ENCODE data around the gene SLC35F6.
"Not testable (repeated sequence)": the region's sequence is repeated elsewhere in the genome, so short reads cannot be mapped to it uniquely, and the experiment has no call there.

SLC35F6 gene

DNA sequence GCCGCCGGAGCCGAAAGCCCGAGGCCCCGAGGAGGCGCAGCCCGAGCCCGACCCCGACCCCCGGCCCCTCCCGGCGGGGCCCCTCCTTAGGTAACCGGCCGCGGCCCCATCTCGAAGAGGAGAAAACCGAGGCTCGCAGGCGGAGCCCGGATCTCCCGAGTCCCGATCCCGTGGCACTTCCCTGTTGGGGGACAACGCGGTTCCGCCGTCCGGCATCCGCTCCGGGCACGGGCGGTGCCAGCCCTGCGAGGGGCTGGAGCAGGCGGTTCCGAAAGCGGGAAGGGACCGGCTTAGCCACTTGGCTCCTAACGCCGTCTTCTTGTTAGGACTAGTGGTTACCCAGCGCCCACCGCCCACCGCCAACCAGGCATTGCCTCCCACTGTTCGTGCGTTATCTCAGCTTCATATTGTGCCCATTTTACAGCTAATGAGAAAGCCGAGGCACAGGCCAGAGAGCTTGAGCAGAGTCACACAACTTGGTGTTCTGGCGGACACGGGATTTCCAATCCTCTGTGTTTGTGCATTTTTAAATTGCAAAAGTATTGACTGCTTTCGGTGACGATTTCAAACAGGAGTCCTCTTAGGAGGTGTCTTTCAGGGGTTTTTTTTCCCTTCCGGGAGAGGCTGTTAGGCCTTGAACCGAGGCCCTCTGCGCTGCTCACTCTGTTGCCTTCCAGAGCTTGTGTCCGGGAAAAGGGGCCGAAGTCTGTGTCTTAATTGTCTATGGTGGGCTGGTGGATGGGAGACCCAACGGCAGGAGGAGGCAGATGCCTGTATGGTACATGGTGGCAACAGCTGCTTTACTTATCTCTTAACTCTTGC is 22.3 kb downstream of the SLC35F6 start:
- no peak for DNase-seq

DNA sequence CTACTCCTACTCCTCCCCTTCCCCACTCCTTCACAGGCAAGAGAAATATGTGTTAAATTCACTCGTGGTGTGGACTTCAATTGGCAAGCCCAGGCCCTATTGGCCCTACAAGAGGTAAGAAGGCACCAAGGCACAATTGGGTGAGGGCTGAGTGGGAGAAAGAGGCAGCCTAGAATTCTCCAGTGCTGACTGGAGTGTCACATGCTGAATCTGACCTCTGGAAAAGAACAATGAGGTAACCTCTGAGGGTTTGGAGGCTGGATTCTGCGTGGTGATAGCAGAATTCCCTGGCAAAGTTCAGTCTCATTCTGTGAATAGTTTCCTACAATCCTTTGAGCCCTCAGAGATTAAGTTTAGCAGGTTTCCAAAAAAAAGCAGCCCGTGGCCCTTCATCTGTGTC is 28.6 kb downstream of the SLC35F6 start:
- no peak for DNase-seq

DNA sequence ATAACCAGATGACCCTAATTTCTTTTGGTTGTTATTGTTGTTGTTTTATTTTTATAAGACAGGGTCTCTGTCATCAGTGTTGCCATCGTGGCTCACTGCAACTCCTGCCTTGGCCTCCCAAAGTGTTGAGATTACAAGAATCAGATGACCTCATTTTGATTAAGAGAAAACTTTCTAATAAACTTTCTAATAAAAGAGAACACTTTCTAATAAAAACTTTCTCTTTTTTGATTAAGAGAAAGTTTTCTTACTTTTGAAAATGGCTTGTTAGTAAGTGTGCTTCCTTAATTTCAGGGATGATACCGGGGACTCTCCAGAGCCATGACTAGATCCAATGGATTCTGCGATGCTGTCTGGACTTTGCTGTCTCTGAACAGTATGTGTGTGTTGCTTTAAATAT is 29.4 kb downstream of the SLC35F6 start:
- DNase-seq: no peak

GRCh38 chr2:26795135-26795534 is 31.1 kb downstream of the SLC35F6 start:
- DNase-seq: not testable (repeated sequence)

DNA sequence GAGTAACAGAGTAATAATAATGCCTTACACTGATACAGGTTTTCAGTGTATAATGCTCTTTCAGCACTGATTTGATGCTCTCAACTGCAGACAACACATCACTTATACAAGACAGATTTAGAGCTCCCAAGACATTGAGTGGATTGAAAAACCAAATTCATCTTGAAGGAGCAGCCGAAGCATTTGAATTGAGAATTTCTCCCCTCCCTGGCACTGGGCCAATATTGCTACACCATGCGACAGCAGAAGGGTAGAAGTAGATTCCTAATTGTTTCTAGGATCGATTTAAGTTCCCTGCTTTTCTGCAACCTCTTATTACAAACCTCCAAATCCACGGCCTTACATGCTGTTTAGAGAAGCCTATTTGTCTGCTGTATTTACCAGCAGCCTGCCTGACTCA is 37.2 kb downstream of the SLC35F6 start:
- no peak for DNase-seq

DNA sequence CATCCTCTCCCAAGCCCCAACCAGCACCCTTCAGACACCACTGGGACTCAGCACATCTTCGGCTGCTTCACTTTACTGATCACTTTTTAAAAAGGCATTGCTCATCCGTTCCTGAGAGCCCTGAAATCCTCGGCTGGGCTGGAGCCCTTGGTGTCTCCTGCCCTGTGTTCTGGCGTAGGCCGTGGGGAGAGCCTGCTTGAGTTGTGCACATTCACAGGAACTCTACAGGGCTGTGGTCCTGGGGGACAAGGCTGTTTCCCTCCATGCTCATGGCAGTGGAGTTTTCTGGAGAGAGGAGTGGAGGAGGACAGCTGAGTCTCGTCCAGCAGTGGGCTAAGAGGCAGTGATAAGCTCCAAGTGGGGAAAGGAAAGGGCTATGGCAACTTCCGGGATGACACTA is 37.7 kb downstream of the SLC35F6 start:
- no peak for DNase-seq

DNA sequence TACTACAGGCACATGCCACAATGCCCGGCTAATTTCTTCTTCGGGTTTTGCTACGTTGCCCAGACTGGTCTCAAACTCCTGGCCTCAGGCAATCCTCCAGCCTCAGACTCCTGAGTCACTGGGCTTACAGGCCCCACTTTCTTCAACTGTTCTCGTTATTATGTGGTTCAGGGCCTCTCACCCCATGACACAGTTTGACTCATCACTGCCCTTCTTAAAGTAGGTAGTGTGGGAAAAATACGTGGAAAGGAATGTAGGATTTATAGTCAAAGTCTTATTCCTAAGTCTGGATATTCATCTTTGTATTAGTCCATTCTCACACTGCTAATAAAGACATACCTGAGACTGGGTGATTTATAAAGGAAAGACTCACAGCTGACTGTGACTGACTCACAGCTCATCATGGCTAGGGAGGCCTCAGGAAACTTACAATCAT is 41.2 kb downstream of the SLC35F6 start:
- no peak for DNase-seq

DNA sequence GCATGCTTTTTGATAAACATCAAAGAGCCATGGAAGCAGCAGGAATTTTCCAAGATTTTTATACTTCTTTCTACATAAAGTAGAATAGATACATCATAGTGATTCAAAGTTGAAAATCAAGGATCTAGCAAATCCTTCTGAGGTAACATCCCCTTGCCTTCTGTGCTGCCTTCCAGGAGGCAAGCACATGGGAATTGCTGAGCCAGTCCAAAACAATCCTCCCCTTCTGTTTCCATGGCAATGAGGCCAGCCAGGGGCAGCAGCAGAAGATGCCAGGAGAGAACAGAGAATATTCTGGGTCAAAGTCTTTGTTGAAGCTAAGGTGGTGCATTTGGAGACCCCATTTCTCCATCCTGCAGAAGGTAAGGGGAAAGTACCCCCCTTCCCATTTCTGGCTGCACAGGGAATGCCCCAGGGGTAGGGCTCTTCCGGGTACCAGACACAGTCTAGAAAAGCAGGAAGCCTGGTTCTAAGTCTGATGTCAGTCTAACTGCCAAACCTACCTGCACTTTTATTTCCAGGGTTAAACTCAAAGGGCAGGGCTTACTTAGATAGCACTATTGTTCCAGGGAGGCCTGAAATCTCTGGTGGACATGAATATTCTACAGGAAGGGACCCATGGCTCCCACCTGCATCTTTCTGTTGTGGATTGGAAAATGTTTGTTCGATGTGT is 43.8 kb downstream of the SLC35F6 start:
- DNase-seq: no peak

- DNase-seq: no peak
These were observed 45.1 kb downstream of the SLC35F6 start for GRCh38 chr2:26809211-26809610.

DNA sequence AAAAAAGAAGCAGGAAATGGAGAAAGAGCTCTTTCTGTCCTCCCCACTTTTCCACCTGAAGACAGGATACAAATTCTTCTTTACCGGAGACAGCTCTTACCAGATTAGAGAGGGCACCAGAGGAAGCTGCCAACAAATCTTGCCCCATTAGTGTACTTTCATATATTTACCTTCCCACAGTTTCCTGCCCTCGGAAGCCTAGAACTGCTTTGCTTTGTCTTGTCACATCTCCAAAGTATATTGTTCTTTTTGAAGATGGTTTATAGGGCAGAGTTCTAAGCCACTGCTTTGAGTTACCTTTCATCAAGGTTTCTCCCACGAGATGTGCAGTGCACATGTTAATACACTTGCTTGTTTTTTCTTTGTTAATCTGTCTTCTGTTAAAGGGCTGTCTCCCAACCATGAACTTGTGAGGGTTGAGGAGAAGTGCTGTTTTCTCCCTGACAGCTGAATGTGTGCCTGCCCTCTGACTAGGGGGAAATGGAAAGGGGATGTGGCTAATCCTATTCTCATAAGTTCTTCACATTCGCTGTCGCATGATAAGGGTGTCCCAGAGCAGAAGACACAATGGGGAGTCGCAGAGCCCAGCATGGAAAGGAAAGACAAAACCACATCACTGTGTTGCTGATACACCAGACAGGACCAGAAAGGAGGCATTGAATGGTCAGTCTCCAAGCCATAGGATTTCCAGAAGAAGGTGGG is 45.9 kb downstream of the SLC35F6 start:
- no peak for DNase-seq

- DNase-seq: no peak
These were observed 47.2 kb downstream of the SLC35F6 start for GRCh38 chr2:26811261-26811660.

DNA sequence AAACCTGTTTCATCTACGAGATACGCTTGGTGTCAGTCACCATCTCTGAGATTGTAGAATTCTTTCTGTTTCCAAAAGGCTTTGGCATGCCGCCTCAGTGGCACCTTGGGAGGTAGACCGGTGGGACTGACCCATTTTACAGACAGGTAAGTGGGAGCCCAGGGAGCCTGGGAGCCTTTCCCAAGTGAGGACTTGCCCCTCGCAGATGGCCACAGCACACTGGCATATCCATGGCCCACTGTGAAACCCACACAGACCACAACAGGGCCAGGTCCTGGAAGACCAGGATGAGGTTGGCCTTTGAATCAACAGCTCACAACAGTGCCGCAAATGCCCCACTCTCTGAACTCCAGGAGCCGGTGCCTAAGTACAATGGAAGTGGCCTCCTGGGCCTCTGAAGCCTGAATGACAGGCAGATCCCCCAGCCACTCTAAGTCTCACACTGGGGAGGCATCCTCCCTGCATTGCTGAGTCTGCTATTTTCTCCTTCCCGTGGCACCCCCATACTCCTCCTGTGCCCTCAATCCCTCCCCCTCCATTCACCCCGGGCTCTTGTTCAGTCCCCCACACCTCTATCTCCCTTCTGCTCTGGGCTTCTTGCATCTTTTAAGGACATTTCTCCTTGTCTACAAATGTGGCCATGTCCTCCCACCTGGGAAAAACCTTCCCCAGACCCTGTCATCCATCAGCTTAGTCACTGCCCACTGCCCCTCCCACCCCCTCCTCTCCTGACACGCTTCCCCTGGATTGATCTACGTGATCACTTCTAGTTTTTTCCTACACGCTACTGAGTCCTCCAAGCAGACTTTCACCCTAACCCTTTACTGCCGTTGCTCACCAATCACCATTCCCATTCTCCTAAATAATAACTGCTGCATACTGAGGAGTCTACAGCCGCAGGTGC is 48.0 kb downstream of the SLC35F6 start:
- DNase-seq: no peak

GRCh38 chr2:26812731-26813130 is 48.6 kb downstream of the SLC35F6 start:
- DNase-seq: no peak

- DNase-seq: not testable (repeated sequence)
These were observed 50.1 kb downstream of the SLC35F6 start for GRCh38 chr2:26814072-26814765.

DNA sequence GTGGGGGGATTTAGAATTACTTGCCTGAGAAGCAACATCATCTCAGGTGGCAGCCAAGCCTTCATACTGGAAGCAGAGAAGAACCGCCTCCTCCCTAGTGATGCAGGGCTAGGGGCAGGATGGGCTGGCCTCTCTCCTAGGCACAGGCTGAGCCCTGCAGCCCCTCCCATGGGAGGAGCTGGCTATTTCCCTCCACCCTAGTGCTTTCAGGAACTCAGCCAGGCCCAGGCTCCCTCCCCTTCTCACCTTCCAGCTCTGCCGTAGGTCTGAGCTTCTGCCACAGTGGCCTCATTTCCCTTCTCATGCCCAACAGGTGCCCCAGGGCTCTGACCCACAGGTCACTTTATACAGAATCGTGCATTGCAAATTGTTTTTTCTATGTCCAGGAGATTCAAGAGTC is 52.8 kb downstream of the SLC35F6 start:
- no peak for DNase-seq

DNA sequence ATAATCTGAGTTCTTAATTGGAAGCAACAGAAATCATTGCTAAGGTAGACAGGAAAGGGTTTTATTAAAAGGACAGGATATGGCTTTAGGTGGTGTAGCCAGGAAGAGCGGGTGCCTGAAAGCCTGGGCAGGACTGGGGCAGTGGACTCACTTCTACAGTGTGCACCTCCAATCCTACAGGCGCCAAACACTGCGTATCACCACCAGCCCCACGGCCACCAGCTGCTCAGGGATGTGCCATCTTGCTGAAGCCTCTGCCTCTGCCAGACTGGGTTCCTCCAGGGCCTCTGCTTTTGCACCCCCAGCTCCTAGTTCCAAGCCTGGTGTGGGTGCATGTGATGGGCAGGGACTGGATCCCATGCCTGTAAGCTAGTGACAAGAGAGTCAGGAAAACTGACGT is 54.2 kb downstream of the SLC35F6 start:
- no peak for DNase-seq

GRCh38 chr2:26818972-26819371 is 54.9 kb downstream of the SLC35F6 start:
- no peak for DNase-seq

GRCh38 chr2:26820932-26821331 is 56.8 kb downstream of the SLC35F6 start:
- DNase-seq: no peak

DNA sequence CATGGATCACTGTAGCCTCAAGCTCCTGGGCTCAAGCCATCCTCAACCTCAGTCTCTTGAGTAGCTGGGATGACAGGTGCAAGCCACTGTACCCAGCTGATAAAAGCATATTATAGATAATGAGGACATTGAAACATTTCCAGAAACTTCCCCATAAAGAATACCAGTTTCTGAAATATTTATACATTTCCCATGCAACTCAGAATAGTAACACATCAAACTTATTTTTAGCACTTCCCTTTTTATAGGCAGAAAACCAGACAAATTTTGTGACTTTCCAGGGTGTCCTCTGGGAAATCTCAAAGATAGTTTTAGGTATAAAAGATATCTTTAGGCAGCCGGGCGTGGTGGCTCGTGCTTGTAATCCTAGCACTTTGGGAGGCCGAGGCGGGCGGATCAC is 58.8 kb downstream of the SLC35F6 start:
- DNase-seq: no peak

All from NCI-H187 (cell line).